ENCODE data around the gene MISP. TPM values are rescaled to one million over a fixed set of nuclear protein-coding genes. Genes with fewer than 3 reads are reported as not detected.

Gene MISP
- total and polyA plus RNA-seq, 9 of the 15 experiments (the other 6 are each of a cell fraction or from before 2014, with no cell fraction given) = 0.04 to 0.29 (median 0.05) TPM; not detected in 5

- Histone ChIP-seq H3K27me3 (ENCODE audit: control insufficient read depth in 2 of 2, insufficient read depth in 2 of 2, low read length in 2 of 2) (no peaks in the 10 kb centered on the region), H3K4me3 (no peak overlapping the region), H3K79me2 (ENCODE audit: control insufficient read depth, insufficient read depth, low read length) (peaks cover 100% of the 10 kb centered on the region), H4K20me1 (replicated peaks; ENCODE audit: control insufficient read depth, insufficient read depth, low read length) (peaks cover 64% of the 10 kb centered on the region), H3K27ac (ENCODE audit: extremely low read depth, low read depth, low read length) (no peak overlapping the region), H3K4me1 (replicated peaks in 1 of 2; ENCODE audit: control insufficient read depth in 2 of 2, insufficient read depth in 2 of 2, low read length in 2 of 2) (peaks cover 22 to 84% of the 10 kb centered on the region in 2 experiments), H3K36me3 (ENCODE audit: control insufficient read depth, insufficient read depth, low read length) (peaks cover 100% of the 10 kb centered on the region), H3K9me1 (ENCODE audit: control insufficient read depth, insufficient read depth, low read length) (peaks cover 16% of the 10 kb centered on the region), H3K9me3 (replicated peaks; ENCODE audit: control insufficient read depth, insufficient read depth, low read depth, low read length) (no peaks in the 10 kb centered on the region; the same call in 1 of the 2 replicates), H3K9ac (ENCODE audit: insufficient read depth in 1 of 2, low read depth in 2 of 2, low read length in 2 of 2) (peak overlapping the region in 1 of 2 experiments; percentile 4; a peak in 1 of 4 replicates), H3K4me2 (ENCODE audit: insufficient read depth, low read length) (no peak overlapping the region), H2AFZ (ENCODE audit: low read depth, low read length) (no peak overlapping the region)
- intact Hi-C loops (cut with micrococcal nuclease) (no loop called here), in situ Hi-C loops (cut with MboI) (no loop called here)
- CTCF ChIA-PET (ENCODE audit: low intra/inter-chr PET ratio) = no interaction called here
- no TSS peak for BruUV-seq (replicated peaks)
- FAIRE-seq = no peak
- peak in 1 of 4 experiments; percentile 12 for DNase-seq (ENCODE audit: extremely low read depth in 1 of 4, low spot score in 3 of 4)
- POLR2A ChIA-PET = interaction anchor here (0.7 to 2.1 kb wide), 3 partner anchors 8 to 173 kb away, joined by 3 to 8 read pairs (median 6); no protein-coding TSS in a partner anchor
- no peak for ATAC-seq
- WGBS (ENCODE audit: insufficient coverage, low coverage, missing lambda C conversion rate) = 97% methylated on average over 16 of the region's 17 CpGs
- TF ChIP-seq ZNF75A (CRISPR knock-in tag; IDR thresholded peaks at IDR 0.05) (no peak), PRPF4 (IDR thresholded peaks at IDR 0.05; ENCODE audit: insufficient read depth, low read depth, low read length, poor library complexity, severe bottlenecking) (peak; percentile 45), POLR2G (IDR thresholded peaks at IDR 0.05; ENCODE audit: low read depth, low read length) (peak; percentile 81), RBFOX2 (IDR thresholded peaks at IDR 0.05; ENCODE audit: low read depth, low read length) (peak; percentile 79), RBM22 (IDR thresholded peaks at IDR 0.05; ENCODE audit: low read depth, low read length, poor library complexity, severe bottlenecking) (peak; percentile 90)
These were observed 52.2 kb downstream of the MISP start for GRCh38 chr19:803099-803561.
